ENCODE data around the gene C2orf92. TPM values are rescaled to one million over a fixed set of nuclear protein-coding genes. Genes with fewer than 3 reads are reported as not detected.
"Not testable (repeated sequence)": the region's sequence is repeated elsewhere in the genome, so short reads cannot be mapped to it uniquely, and the experiment has no call there.

Gene C2orf92
- total and polyA plus RNA-seq, 7 donors = 0.89 to 3.6 (median 1.9) TPM

DNA sequence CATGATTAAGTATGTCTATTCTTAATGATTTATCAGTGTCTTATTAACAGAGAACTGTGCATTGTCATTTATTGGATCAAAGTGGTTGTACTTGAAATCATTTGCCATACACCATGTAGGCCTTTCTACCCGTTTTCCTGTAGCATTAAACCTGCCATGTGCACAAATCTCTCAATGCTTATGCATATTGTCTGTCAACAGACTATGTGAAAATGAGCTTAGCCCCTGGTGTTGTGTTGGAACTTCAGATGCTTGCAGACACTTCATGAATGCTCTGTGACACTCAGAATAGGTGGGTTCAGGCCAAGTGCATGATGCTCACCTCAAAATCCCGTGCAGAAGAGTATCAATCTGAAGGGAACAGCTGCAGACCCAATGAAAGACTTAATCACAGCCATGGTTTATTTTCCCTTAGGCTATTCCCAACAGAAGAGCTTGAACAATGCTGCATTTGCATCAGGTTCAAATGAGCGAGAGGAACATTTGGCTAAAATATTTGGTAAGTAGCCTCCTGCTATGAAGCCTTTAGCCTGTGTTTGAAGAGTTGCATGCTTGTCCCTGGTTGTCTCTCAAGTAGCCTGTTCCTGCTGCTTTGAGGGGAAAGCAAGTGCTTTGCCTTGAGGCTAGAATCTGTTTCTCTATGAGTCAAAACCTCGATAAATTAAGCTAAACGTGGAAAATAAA lies 6.1 kb downstream of the C2orf92 start:
- Histone ChIP-seq H3K36me3 (ENCODE audit: insufficient read depth in 1 of 2, low read depth in 1 of 2) (no peaks in the 10 kb centered on the region), H3K27ac (no peak overlapping the region), H3K9me3 (peaks cover 5% of the 10 kb centered on the region), H3K4me3 (no peak overlapping the region), H3K4me1 (no peaks in the 10 kb centered on the region), H3K27me3 (ENCODE audit: insufficient read depth in 3 of 3, low read length in 2 of 3) (no peaks in the 10 kb centered on the region)
- DNase-seq (no peak), ATAC-seq (no peak)
- 66 to 71% (median 70%) methylated on average over 5 of the region's 5 CpGs for WGBS, 3 donors
- intact Hi-C loops (cut with DNase I) = no loop called here
- no peak for TF ChIP-seq CTCF (IDR thresholded peaks at IDR 0.05)

GRCh38 chr2:97676620-97677019 lies 7.1 kb downstream of the C2orf92 start:
- TF ChIP-seq CTCF (IDR thresholded peaks at IDR 0.05) = no peak
- H3K4me3 ChIP-seq = no peak overlapping the region
- no peaks in the 10 kb centered on the region for H3K36me3 ChIP-seq (ENCODE audit: insufficient read depth in 1 of 2, low read depth in 1 of 2)
- H3K4me1 ChIP-seq = no peaks in the 10 kb centered on the region
- H3K27me3 ChIP-seq (ENCODE audit: insufficient read depth in 3 of 3, low read length in 2 of 3) = no peaks in the 10 kb centered on the region
- ATAC-seq (no peak), DNase-seq (no peak)
- intact Hi-C loops (cut with DNase I) = no loop called here
- 97 to 100% (median 100%) methylated on average over 1 of the region's 1 CpG for WGBS, 3 donors
- H3K27ac ChIP-seq = no peak overlapping the region
- peaks cover 5% of the 10 kb centered on the region for H3K9me3 ChIP-seq

DNA sequence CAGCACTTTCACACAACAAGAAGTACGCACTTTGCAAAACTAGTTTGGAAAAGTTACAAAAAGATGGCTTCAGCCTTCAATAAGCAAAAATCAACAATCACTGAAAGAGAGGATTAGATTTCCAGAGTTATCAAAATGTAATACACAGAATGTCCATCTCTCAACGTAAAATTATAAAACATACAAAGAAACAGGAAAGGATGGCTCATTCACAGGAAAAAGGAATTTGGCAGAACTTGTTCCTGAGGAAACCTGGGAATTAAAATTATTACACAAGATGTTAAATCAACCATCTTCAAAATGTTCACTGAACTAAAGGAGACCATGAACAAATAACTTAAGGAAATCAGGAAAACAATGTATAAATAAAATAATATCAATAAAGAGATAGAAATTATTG lies 8.0 kb downstream of the C2orf92 start:
- H3K27ac ChIP-seq = no peak overlapping the region
- no peak for ATAC-seq
- no peaks in the 10 kb centered on the region for H3K27me3 ChIP-seq (ENCODE audit: insufficient read depth in 3 of 3, low read length in 2 of 3)
- intact Hi-C loops (cut with DNase I) = no loop called here
- H3K9me3 ChIP-seq = peaks cover 5% of the 10 kb centered on the region
- H3K4me1 ChIP-seq = no peaks in the 10 kb centered on the region
- no peak for DNase-seq
- 87 to 91% (median 89%) methylated on average over 2 of the region's 2 CpGs for WGBS, 3 donors
- TF ChIP-seq CTCF (IDR thresholded peaks at IDR 0.05) = no peak
- H3K4me3 ChIP-seq = no peak overlapping the region
- H3K36me3 ChIP-seq (ENCODE audit: insufficient read depth in 1 of 2, low read depth in 1 of 2) = no peaks in the 10 kb centered on the region

DNA sequence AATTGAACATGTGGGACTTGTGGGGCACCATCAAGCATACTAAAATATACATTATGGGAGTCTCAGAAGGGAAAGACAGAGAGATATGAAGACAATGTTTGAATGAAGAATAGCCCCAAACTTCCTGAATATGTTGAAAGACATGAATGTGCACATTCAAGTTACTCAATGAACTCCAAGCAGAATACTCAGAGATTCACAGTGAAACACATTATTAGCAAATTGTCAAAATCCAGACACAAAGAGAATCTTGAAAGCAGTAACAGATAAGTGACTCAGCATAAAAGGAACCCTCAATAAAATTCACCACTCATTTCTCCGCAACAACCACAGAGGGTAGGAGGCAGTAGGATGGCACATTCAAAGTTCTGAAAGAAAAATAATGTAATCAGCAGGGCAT lies 8.8 kb downstream of the C2orf92 start:
- no peak for TF ChIP-seq CTCF (IDR thresholded peaks at IDR 0.05)
- Histone ChIP-seq H3K27me3 (ENCODE audit: insufficient read depth in 3 of 3, low read length in 2 of 3) (no peaks in the 10 kb centered on the region), H3K4me3 (no peak overlapping the region), H3K36me3 (ENCODE audit: insufficient read depth in 1 of 2, low read depth in 1 of 2) (no peaks in the 10 kb centered on the region), H3K9me3 (peaks cover 5% of the 10 kb centered on the region), H3K4me1 (no peaks in the 10 kb centered on the region), H3K27ac (no peak overlapping the region)
- no peak for ATAC-seq
- intact Hi-C loops (cut with DNase I) = no loop called here
- 94 to 100% (median 95%) methylated on average over 1 of the region's 1 CpG for WGBS, 3 donors
- no peak for DNase-seq

DNA sequence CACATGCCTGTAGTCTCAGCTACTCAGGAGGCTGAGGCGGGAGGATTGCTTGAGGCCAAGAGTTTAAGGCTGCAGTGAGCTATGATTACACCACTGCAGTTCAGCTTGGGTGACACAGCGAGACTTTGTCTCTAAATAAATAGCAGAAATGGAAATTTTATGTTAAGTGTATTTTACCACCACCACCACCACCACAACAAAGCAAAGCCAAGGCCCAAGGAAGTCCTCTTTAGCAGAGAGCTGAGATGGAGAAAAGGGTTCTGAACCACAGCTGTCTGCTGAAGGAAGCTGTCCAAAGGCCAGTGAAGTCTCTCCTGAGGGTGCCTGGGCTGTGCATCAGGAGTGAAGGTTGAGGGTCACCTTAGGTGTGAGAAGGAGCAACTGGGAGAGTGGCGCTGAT lies 17.7 kb downstream of the C2orf92 start:
- ATAC-seq; H3K27me3 ChIP-seq (ENCODE audit: insufficient read depth in 3 of 3, low read length in 2 of 3); H3K36me3 ChIP-seq (ENCODE audit: insufficient read depth in 1 of 2, low read depth in 1 of 2): not testable (repeated sequence)

More for the DNA sequence above, 17.7 kb downstream of the C2orf92 start:
- intact Hi-C loops (cut with DNase I); H3K4me3 ChIP-seq; H3K27ac ChIP-seq; H3K4me1 ChIP-seq; DNase-seq; H3K9me3 ChIP-seq: not testable (repeated sequence)
- WGBS, 3 donors = 96 to 98% (median 96%) methylated on average over 2 of the region's 3 CpGs

Data from psoas muscle (tissue), 8 donors.